AG04450 (cell line): ENCODE results near the gene MRPS12. TPM values are rescaled to one million over a fixed set of nuclear protein-coding genes. Genes with fewer than 3 reads are reported as not detected.

ENCODE experiments used
- CTCF ChIA-PET: fragments of 300-600, 350-600 bp; formaldehyde crosslinking; extraction: SDS; loops from one replicate; lab custom pipeline; 2022; ENCODE audit warnings: antibody characterized with exemption, inconsistent platforms; lab: Charles Lee
- POLR2A ChIA-PET: fragments of 350-600 bp; formaldehyde crosslinking; extraction: SDS; loops from one replicate; lab custom pipeline; 2021; ENCODE audit warnings: antibody characterized with exemption, inconsistent platforms; lab: Yijun Ruan, JAX
- DNase-seq: peaks from one replicate; pipeline ENCODE4 v3.0.0-alpha.2; 2011; ENCODE audit warnings: low read depth, low spot score
- H3K27ac ChIP-seq: one replicate; pipeline ENCODE4 v1.5.1; 2012; ENCODE audit warnings: low read depth, low read length, control low read depth
- H3K27me3 ChIP-seq: one replicate; pipeline ENCODE4 v1.6.0; 2012; ENCODE audit warnings: low read length; ENCODE audit not compliant: control insufficient read depth, insufficient read depth
- H3K4me3 ChIP-seq: 2 replicates; pipeline ENCODE4 v1.5.1; 2011; ENCODE audit warnings: mild to moderate bottlenecking, low read depth, low read length, control low read depth
- H3K9me3 ChIP-seq: 2 replicates; pipeline ENCODE4 v1.5.1; 2012; ENCODE audit warnings: low read length; ENCODE audit not compliant: control insufficient read depth, insufficient read depth
- polyA plus RNA-seq: library from polyadenylated mRNA; depleted of rRNA; stranded (reverse); fragments of >200 nt; gene quantifications from 2 replicates; pipeline ENCODE4 v1.2.3, GENCODE V29; 2011
- TF ChIP-seq, protein P1 (sequence below): IDR thresholded peaks from 2 replicates; pipeline ENCODE4 v1.5.1; 2011; ENCODE audit warnings: low read depth, low read length, control low read depth, inconsistent platforms

The MRPS12 gene
- polyA plus RNA-seq, 1 experiment: 19.7 TPM

DNA sequence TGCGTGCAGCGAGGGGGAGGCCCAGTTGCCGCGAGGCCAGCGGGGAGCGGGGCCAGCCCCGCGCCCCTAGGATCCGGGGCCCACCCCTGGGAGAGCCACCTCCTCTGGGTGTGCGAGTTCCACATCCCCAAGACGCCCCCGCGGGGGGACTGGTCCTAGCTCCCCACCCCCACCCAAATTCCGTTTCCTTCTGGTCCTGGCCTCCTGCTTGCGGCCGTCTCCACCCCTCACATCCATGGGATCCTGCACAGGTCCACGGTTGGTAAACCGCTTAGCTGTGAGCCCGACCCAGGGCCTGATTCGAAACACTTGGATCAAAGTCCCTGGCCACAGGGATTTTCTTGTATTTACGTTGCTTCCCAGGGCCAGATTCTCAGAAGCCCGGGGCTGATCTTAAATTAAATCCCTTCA lies 45.1 kb downstream of the MRPS12 start:
- ChIA-PET CTCF (interaction anchor here (0.6 to 2.9 kb wide), 7 partner anchors 13 to 76 kb away, joined by 3 to 17 read pairs (median 9); partner anchors contain the start of genes MRPS12 and SARS2), POLR2A (interaction anchor here (0.6 to 1.4 kb wide), 4 partner anchors 13 to 602 kb away, joined by 3 to 6 read pairs (median 4); no protein-coding TSS in a partner anchor)
- peaks cover 6% of the 10 kb centered on the region for H3K9me3 ChIP-seq
- no peak for DNase-seq
- peak overlapping the region; percentile 77 for H3K27ac ChIP-seq
- H3K4me3 ChIP-seq: peak overlapping the region; percentile 74
- TF ChIP-seq, protein P1, sequence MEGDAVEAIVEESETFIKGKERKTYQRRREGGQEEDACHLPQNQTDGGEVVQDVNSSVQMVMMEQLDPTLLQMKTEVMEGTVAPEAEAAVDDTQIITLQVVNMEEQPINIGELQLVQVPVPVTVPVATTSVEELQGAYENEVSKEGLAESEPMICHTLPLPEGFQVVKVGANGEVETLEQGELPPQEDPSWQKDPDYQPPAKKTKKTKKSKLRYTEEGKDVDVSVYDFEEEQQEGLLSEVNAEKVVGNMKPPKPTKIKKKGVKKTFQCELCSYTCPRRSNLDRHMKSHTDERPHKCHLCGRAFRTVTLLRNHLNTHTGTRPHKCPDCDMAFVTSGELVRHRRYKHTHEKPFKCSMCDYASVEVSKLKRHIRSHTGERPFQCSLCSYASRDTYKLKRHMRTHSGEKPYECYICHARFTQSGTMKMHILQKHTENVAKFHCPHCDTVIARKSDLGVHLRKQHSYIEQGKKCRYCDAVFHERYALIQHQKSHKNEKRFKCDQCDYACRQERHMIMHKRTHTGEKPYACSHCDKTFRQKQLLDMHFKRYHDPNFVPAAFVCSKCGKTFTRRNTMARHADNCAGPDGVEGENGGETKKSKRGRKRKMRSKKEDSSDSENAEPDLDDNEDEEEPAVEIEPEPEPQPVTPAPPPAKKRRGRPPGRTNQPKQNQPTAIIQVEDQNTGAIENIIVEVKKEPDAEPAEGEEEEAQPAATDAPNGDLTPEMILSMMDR: no peak
- no peaks in the 10 kb centered on the region for H3K27me3 ChIP-seq

DNA sequence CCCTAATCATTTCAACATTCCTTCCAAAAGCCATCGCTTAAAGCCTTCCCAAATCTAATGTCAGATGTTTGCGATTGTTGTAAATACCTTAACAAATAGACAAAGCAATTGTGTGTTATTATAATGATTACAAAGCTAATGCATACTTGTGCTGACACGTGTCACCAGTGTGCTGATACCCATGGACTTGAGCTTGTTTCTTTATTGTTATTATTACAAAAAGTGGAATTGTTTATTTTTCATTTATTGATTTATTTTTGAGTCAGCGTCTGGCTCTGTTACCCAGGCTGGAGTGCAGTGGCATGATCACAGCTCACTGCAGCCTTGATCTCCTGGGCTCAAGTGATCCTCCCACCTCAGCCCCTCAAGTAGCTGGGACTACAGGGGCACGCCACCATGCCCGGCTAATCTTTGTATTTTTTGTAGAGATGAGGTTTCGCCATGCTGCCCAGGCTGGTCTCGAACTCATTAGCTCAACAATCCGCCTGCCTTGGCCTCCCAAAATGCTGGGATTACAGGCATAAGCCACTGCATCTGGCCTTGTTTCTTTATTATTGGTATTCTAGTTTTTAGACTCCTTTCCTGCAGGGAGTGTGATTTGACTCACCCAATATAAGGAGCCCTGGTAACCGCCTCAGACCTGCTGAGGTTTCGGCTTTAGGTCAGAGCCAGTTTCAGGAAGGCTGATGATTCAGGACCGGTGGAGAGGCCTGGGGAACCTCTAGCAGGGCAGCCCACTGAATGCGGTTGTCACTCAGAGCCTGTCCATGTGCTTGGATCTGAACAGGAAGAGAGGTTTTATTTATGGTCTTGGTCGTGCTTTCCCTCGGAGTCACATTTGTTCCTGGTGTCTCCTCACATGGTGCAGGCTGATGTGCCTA lies 46.9 kb downstream of the MRPS12 start:
- no peak overlapping the region for H3K27ac ChIP-seq
- H3K9me3 ChIP-seq: peaks cover 9% of the 10 kb centered on the region
- no peaks in the 10 kb centered on the region for H3K27me3 ChIP-seq
- ChIA-PET CTCF (interaction anchor here (0.7 to 2.3 kb wide), 6 partner anchors 11 to 148 kb away, joined by 3 to 11 read pairs (median 6); partner anchors contain the start of genes MRPS12 and SARS2), POLR2A (no interaction called here)
- TF ChIP-seq, protein P1: no peak
- DNase-seq: no peak
- no peak overlapping the region for H3K4me3 ChIP-seq

DNA sequence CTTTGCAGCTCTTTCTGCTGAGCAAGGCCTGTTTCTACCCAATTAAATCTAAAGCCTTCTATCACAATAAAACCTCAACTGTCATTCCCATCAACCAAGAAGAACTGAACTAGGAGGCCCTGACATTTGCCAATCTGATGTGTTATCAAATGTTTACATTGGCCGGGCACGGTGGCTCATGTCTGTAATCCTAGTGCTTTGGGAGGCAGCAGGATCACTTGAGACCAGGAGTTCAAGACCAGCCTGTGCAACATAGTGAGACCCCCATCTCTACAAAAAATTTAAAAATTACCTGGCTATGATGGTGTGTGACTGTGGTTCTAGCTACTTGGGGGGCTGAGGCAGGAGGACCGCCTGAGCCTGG lies 47.6 kb downstream of the MRPS12 start:
- peaks cover 9% of the 10 kb centered on the region for H3K9me3 ChIP-seq
- TF ChIP-seq, protein P1: no peak
- ChIA-PET CTCF (interaction anchor here (2.1 kb wide), 1 partner anchor 16 kb away, joined by 11 read pairs; no protein-coding TSS in a partner anchor), POLR2A (no interaction called here)
- no peak overlapping the region for H3K27ac ChIP-seq
- H3K27me3 ChIP-seq: no peaks in the 10 kb centered on the region
- DNase-seq: no peak
- H3K4me3 ChIP-seq: no peak overlapping the region

DNA sequence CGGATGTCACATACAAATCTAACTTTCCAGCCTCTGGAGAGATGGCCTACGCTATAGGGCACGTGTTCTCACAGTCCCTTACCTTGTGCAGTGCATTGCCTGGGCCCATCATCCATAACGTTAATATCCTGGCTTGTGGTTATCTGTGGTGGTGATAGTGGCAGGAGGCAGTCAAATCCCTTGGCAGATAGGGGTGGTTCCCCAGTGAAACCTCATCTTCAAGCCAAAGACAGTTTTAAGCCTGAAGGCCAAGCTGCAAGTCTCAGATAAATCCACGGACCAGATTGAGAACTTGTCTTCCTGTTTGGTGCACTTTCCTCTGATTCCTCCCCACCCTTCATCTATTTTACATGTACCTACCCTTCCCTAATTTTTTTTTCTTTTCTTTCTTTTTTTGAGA lies 49.1 kb downstream of the MRPS12 start:
- Histone ChIP-seq H3K4me3 (no peak overlapping the region), H3K27me3 (no peaks in the 10 kb centered on the region), H3K9me3 (peaks cover 9% of the 10 kb centered on the region), H3K27ac (no peak overlapping the region)
- ChIA-PET POLR2A (no interaction called here), CTCF (no interaction called here)
- TF ChIP-seq, protein P1: no peak
- DNase-seq: no peak
